Neural progenitor cell (in vitro differentiated cells): Measurements from ENCODE around the gene EEIG1. TPM values are rescaled to one million over a fixed set of nuclear protein-coding genes. Genes with fewer than 3 reads are reported as not detected.

Source experiments
- DNase-seq: peaks from one replicate; pipeline ENCODE4 v3.0.0-alpha.2; 2016; ENCODE audit warnings: low spot score
- H2AFZ ChIP-seq: fragments of 200-600 bp; sonication (generic); replicated peaks from 2 replicates; pipeline ENCODE4 v1.6.1; 2016; ENCODE audit warnings: antibody characterized with exemption
- H3F3A ChIP-seq: fragments of 200-600 bp; sonication (generic); 2 replicates; pipeline ENCODE4 v1.6.1; 2016; ENCODE audit warnings: antibody characterized with exemption, low read depth
- H3K27ac ChIP-seq: fragments of 200-600 bp; sonication (generic); 2 replicates; pipeline ENCODE4 v1.5.1; 2016; ENCODE audit warnings: mild to moderate bottlenecking
- H3K27me3 ChIP-seq: fragments of 200-600 bp; sonication (generic); 2 replicates; pipeline ENCODE4 v1.6.1; 2016; ENCODE audit warnings: mild to moderate bottlenecking, moderate library complexity
- H3K36me3 ChIP-seq: fragments of 200-600 bp; sonication (generic); 2 replicates; pipeline ENCODE4 v1.5.1; 2016
- H3K4me1 ChIP-seq: fragments of 200-600 bp; sonication (generic); 2 replicates; pipeline ENCODE4 v1.6.1; 2016; ENCODE audit warnings: mixed run types
- H3K4me2 ChIP-seq: fragments of 200-600 bp; sonication (generic); 2 replicates; pipeline ENCODE4 v1.6.1; 2016
- H3K4me3 ChIP-seq: fragments of 200-600 bp; sonication (generic); 2 replicates; pipeline ENCODE4 v1.5.1; 2016
- H3K79me2 ChIP-seq: fragments of 200-600 bp; sonication (generic); 2 replicates; pipeline ENCODE4 v1.6.1; 2016; ENCODE audit warnings: low read depth
- H3K9ac ChIP-seq: fragments of 200-600 bp; sonication (generic); 2 replicates; pipeline ENCODE4 v1.6.1; 2016
- H3K9me3 ChIP-seq: fragments of 200-600 bp; sonication (generic); 2 replicates; pipeline ENCODE4 v1.5.1; 2016; ENCODE audit warnings: low read depth
- H4K20me1 ChIP-seq: fragments of 200-600 bp; sonication (generic); 2 replicates; pipeline ENCODE4 v1.6.1; 2016; ENCODE audit warnings: low read depth
- H3K27ac Mint-ChIP-seq: 3 replicates; pipeline ENCODE4 v1.8.0; 2021; ENCODE audit warnings: mixed read lengths
- H3K27me3 Mint-ChIP-seq: 2 replicates; pipeline ENCODE4 v1.8.0; 2022; ENCODE audit warnings: low read depth, mild to moderate bottlenecking, inconsistent platforms, moderate library complexity, mixed read lengths; ENCODE audit not compliant: insufficient read depth
- H3K36me3 Mint-ChIP-seq: 3 replicates; pipeline ENCODE4 v1.8.0; 2021; ENCODE audit warnings: mixed read lengths
- H3K4me1 Mint-ChIP-seq: 3 replicates; pipeline ENCODE4 v1.8.0; 2021; ENCODE audit warnings: mixed read lengths
- H3K4me3 Mint-ChIP-seq: 3 replicates; pipeline ENCODE4 v1.8.0; 2021; ENCODE audit warnings: mild to moderate bottlenecking, moderate library complexity, mixed read lengths
- H3K9me3 Mint-ChIP-seq: 3 replicates; pipeline ENCODE4 v1.8.0; 2020; ENCODE audit warnings: mixed read lengths
- CTCF ChIP-seq: fragments of 200-600 bp; sonication (generic); IDR thresholded peaks from 2 replicates; pipeline ENCODE4 v1.5.1; 2017; ENCODE audit warnings: antibody characterized with exemption, mild to moderate bottlenecking
- EZH2 ChIP-seq: fragments of 200-600 bp; sonication (generic); IDR thresholded peaks from 2 replicates; pipeline ENCODE4 v1.6.1; 2017; ENCODE audit warnings: antibody characterized with exemption, mild to moderate bottlenecking, moderate library complexity
- EZH2phosphoT487 ChIP-seq: fragments of 200-600 bp; sonication (generic); IDR thresholded peaks from 2 replicates; pipeline ENCODE4 v1.6.1; 2017; ENCODE audit warnings: antibody characterized with exemption
- total RNA-seq: library from RNA; depleted of rRNA; stranded (reverse); fragments of >200 nt; gene quantifications from 2 replicates; pipeline ENCODE4 v1.2.3, GENCODE V29; 2015; ENCODE audit warnings: low replicate concordance

The EEIG1 gene
- total RNA-seq, 1 donor from 2014 or later: 8.8 TPM

DNA sequence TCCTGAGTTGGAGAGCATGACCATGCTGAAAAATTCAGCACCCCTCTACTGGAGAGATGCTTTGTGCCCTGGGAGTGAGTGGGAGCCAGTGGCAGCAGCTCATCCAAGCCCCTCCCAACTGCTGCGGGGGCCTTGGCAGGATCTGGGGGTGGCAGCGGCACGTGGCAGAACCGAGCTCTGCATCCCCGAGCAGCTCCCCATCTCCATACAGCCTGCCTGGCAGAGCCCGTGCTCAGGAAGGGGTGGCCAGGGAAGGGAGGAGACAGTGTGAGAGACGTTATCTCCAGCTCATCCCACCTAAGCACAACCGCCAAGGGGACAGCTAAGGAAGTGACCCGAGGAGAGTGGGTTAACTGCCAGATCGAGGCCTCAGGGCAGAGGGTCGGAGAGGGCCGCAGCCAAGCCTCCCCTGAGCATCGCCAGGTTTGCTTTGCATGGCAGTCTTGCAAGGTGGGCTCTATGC lies 25.9 kb downstream of the EEIG1 start:
- Mint-ChIP-seq H3K4me3 (no peak overlapping the region), H3K4me1 (peaks cover 23% of the 10 kb centered on the region), H3K27ac (no peak overlapping the region), H3K27me3 (no peaks in the 10 kb centered on the region), H3K9me3 (peaks cover 5% of the 10 kb centered on the region), H3K36me3 (peaks cover 10% of the 10 kb centered on the region)
- Histone ChIP-seq H3K4me1 (peaks cover 13% of the 10 kb centered on the region), H3K36me3 (no peaks in the 10 kb centered on the region), H4K20me1 (peaks cover 96% of the 10 kb centered on the region), H2AFZ (no peak overlapping the region), H3K4me3 (no peak overlapping the region), H3K27me3 (no peaks in the 10 kb centered on the region), H3K27ac (no peak overlapping the region), H3K4me2 (no peak overlapping the region), H3K79me2 (peaks cover 79% of the 10 kb centered on the region), H3K9me3 (no peaks in the 10 kb centered on the region), H3K9ac (no peak overlapping the region), H3F3A (peaks cover under 1% of the 10 kb centered on the region)
- DNase-seq: no peak
- TF ChIP-seq EZH2: no peak

- Histone ChIP-seq H3K9me3 (no peaks in the 10 kb centered on the region), H3K27me3 (no peaks in the 10 kb centered on the region), H3K27ac (no peak overlapping the region), H3F3A (no peaks in the 10 kb centered on the region), H3K79me2 (peaks cover 70% of the 10 kb centered on the region), H3K4me3 (no peak overlapping the region), H4K20me1 (peaks cover 94% of the 10 kb centered on the region), H3K36me3 (no peaks in the 10 kb centered on the region), H3K4me1 (peaks cover 13% of the 10 kb centered on the region), H2AFZ (no peak overlapping the region), H3K4me2 (no peak overlapping the region), H3K9ac (no peak overlapping the region)
- no peak overlapping the region for H3K4me3 Mint-ChIP-seq
- H3K27ac Mint-ChIP-seq: no peak overlapping the region
- H3K27me3 Mint-ChIP-seq: no peaks in the 10 kb centered on the region
- H3K9me3 Mint-ChIP-seq: peaks cover 5% of the 10 kb centered on the region
- DNase-seq: no peak
- peaks cover 9% of the 10 kb centered on the region for H3K36me3 Mint-ChIP-seq
- TF ChIP-seq EZH2 (no peak), EZH2phosphoT487 (no peak), CTCF (no peak)
- peaks cover 22% of the 10 kb centered on the region for H3K4me1 Mint-ChIP-seq
These were observed 26.9 kb downstream of the EEIG1 start for GRCh38 chr9:127953768-127954505.

DNA sequence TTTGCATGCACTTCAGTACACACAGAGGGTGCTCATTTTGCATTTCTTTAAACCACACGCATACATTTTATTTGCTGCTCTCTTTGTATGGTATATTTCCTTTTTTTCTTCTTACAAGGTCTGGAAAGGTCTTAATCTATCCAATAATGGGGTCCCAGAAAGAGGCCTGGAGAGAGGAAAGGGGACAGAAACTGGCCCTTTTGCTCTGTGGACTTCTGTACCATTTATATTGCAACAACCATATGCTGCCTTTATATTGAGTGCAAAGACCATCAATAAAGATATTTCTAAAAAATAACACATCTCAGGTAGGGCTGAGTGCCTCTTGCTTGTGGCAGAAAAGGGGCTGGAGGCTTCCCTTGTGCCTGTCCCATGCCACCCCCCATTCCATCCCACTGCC lies 27.6 kb downstream of the EEIG1 start:
- no peaks in the 10 kb centered on the region for H3K9me3 ChIP-seq
- Mint-ChIP-seq H3K36me3 (peaks cover 5% of the 10 kb centered on the region), H3K4me3 (no peak overlapping the region), H3K27me3 (no peaks in the 10 kb centered on the region), H3K4me1 (peaks cover 22% of the 10 kb centered on the region), H3K27ac (no peak overlapping the region), H3K9me3 (peaks cover 3% of the 10 kb centered on the region)
- H3F3A ChIP-seq: no peaks in the 10 kb centered on the region
- H3K79me2 ChIP-seq: peaks cover 62% of the 10 kb centered on the region
- no peak overlapping the region for H3K4me2 ChIP-seq
- no peak overlapping the region for H2AFZ ChIP-seq
- no peak for DNase-seq
- H3K27ac ChIP-seq: no peak overlapping the region
- TF ChIP-seq EZH2 (no peak), EZH2phosphoT487 (no peak), CTCF (no peak)
- no peak overlapping the region for H3K9ac ChIP-seq
- no peaks in the 10 kb centered on the region for H3K36me3 ChIP-seq
- H4K20me1 ChIP-seq: peaks cover 92% of the 10 kb centered on the region
- H3K4me3 ChIP-seq: no peak overlapping the region
- H3K4me1 ChIP-seq: peaks cover 13% of the 10 kb centered on the region
- H3K27me3 ChIP-seq: no peaks in the 10 kb centered on the region
